ENCODE results near the gene SUPT4H1. TPM values are rescaled to one million over a fixed set of nuclear protein-coding genes. Genes with fewer than 3 reads are reported as not detected.

The SUPT4H1 gene
- total RNA-seq, 1 experiment from 2014 or later = 50.2 TPM

DNA sequence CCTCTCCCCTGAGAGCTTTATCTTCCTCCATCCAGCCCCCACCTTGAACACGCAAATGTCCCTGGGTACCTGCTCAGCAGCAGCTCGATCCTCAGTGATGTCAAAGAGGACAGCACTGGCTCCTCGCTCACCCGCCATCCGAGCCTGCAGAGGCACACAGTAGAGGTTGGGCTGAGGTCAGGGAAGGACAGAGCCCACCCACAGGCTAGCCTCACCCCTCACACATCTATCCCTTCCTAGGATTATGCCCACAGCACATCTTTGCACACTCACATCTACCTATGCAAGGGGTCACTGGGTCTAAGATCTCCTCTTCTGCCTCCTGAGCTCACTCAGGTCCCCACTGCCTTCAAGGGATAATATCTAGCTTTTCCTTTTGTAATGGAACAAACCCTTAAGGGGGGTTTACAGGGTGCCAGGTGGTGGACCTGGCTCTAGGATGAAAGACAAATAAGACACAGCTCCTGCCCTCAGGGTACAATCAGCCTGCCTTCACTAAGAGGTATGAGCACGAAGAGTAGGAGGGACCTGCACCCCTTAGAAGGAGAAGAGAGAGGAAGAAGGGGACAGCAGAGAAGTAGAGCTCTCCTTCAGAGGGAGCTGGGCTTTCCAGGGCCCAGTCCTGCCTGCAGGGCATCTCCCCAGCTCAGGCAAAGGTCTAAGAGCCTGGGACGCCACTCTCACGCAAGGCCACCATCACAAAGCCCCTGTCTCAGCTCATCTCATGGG lies 11.6 kb upstream of the SUPT4H1 start:
- Histone ChIP-seq H3K27ac (ENCODE audit: low read length) (no peak overlapping the region), H3K9me3 (ENCODE audit: low read length) (no peaks in the 10 kb centered on the region), H3K9ac (ENCODE audit: low read length) (no peak overlapping the region), H3K4me3 (ENCODE audit: low read length) (no peak overlapping the region), H3K4me2 (ENCODE audit: low read depth, low read length, poor library complexity, severe bottlenecking) (no peak overlapping the region), H3K36me3 (ENCODE audit: insufficient read depth, low read length) (no peaks in the 10 kb centered on the region), H3K27me3 (ENCODE audit: low read length) (no peaks in the 10 kb centered on the region), H3K9me2 (replicated peaks; ENCODE audit: insufficient read depth, low read length) (no peaks in the 10 kb centered on the region), H3K4me1 (ENCODE audit: low read length) (no peaks in the 10 kb centered on the region), H2AFZ (ENCODE audit: low read length) (no peak overlapping the region), H3K79me2 (ENCODE audit: low read length) (no peaks in the 10 kb centered on the region), H4K20me1 (ENCODE audit: insufficient read depth, low read depth, low read length) (no peaks in the 10 kb centered on the region)
- no peak for DNase-seq

DNA sequence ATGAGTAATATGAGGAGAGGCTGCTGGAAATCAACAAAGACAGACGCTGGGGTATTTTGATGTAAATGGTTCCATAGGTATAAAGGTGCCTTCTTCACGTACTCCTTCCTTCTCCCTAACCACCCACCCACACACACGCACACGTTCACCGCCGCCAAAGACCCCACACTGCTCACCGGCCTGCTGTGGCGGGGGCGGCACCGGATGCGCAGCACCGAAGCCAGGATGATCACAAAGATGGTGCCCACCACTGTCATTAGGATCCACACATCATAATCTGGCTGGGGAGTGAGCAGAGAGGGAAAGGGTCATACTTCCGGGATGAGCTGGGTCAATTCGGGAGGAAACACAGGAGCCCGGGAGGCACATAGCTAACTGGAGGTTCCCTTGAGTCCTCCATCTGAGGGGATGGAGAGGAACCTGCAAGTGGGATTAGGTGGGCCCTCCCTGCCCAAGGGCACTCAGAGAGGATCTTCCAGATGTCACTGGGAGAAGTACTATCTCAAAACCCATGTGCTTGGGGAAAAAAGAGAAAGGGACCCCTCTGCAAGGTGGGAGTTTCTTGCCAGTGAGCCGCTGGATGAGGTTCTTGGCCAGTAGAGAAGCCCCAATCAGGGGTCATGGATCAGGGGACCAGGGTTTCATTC lies 10.5 kb upstream of the SUPT4H1 start:
- no peaks in the 10 kb centered on the region for H4K20me1 ChIP-seq (ENCODE audit: insufficient read depth, low read depth, low read length)
- no peak overlapping the region for H3K4me3 ChIP-seq (ENCODE audit: low read length)
- no peaks in the 10 kb centered on the region for H3K79me2 ChIP-seq (ENCODE audit: low read length)
- H3K27ac ChIP-seq (ENCODE audit: low read length) = no peak overlapping the region
- no peaks in the 10 kb centered on the region for H3K27me3 ChIP-seq (ENCODE audit: low read length)
- H3K4me1 ChIP-seq (ENCODE audit: low read length) = no peaks in the 10 kb centered on the region
- no peak for DNase-seq
- no peaks in the 10 kb centered on the region for H3K9me2 ChIP-seq (replicated peaks; ENCODE audit: insufficient read depth, low read length)
- no peak overlapping the region for H2AFZ ChIP-seq (ENCODE audit: low read length)
- no peaks in the 10 kb centered on the region for H3K36me3 ChIP-seq (ENCODE audit: insufficient read depth, low read length)
- H3K4me2 ChIP-seq (ENCODE audit: low read depth, low read length, poor library complexity, severe bottlenecking) = no peak overlapping the region
- no peak overlapping the region for H3K9ac ChIP-seq (ENCODE audit: low read length)
- H3K9me3 ChIP-seq (ENCODE audit: low read length) = no peaks in the 10 kb centered on the region

DNA sequence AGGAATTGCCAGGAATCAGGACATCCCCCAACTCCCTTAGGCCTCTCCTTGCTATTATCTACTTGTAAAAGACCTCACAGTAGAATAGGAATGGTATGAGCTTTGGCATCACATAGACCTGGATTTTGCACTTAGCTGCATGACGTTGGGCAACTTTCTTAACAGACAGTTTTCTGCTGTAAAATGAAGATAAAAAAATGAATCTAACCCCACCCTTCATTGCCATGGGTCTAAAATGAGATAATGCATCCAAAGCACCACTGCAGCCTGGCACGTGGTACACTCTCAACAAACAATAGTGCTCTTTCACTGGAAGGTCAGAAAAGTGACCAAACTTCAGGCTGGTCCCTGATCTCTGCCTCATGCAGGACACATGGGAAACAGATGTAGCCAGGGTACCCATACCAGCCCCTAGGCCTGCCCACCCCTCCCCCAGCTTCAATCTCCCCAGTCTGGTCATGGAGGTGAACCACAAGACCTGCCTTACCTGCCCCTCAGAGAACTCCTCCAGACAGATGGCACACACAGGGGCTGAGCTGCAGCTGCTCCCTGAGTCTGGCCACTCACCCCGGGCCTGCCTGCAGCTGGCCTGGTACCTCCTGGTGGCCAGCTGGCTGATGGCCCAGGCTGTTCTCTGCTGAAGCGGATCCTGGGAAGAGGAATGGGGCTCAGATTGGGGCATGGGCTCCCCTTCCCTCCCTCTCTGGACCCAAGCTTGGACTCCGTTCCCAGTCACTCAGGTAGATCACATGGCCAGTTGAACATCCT lies 8.5 kb upstream of the SUPT4H1 start:
- H3K27me3 ChIP-seq (ENCODE audit: low read length) = no peaks in the 10 kb centered on the region
- H3K4me1 ChIP-seq (ENCODE audit: low read length) = no peaks in the 10 kb centered on the region
- no peak overlapping the region for H2AFZ ChIP-seq (ENCODE audit: low read length)
- H3K9me2 ChIP-seq (replicated peaks; ENCODE audit: insufficient read depth, low read length) = no peaks in the 10 kb centered on the region
- no peak overlapping the region for H3K4me2 ChIP-seq (ENCODE audit: low read depth, low read length, poor library complexity, severe bottlenecking)
- no peak overlapping the region for H3K27ac ChIP-seq (ENCODE audit: low read length)
- H3K9me3 ChIP-seq (ENCODE audit: low read length) = no peaks in the 10 kb centered on the region
- no peak overlapping the region for H3K4me3 ChIP-seq (ENCODE audit: low read length)
- H3K79me2 ChIP-seq (ENCODE audit: low read length) = no peaks in the 10 kb centered on the region
- no peak overlapping the region for H3K9ac ChIP-seq (ENCODE audit: low read length)
- no peaks in the 10 kb centered on the region for H3K36me3 ChIP-seq (ENCODE audit: insufficient read depth, low read length)
- no peak for DNase-seq
- no peaks in the 10 kb centered on the region for H4K20me1 ChIP-seq (ENCODE audit: insufficient read depth, low read depth, low read length)

DNA sequence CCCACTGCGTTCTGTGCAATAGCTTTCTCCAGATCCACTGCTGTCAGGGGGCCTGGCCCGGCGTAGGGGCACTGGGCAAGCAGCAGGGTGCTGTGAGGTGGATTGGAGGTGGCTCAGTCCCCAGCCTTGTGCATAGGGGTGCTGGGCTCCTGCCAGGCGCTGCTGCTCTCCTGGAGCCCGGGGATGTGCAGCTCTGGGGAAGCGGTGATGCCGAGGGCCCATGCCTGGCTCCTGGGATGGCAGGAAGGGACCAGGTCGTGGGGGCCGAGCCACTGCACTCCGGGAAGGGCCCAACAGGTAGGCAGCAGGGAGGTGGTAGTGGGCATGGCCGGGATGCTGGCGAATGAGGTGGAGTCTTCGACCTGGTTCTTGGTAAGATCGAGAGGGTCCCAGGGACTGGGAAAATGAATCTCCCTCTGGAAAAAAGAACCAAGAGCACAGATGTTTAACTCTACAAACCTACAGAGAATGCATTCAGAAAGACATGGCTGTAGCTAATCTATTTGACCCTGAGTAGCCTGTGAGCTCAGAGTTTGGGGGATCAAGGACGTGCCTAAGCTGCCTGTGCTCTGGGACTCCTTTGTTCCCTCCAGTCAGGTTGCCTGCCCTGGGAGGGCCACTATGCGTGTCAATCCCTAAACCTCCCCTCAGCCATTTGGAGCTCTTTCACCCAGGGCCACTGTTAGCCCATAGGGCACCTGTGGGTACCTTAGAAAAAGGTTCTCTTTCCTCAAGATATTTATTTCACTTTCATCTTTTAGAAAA lies 6.6 kb upstream of the SUPT4H1 start:
- H3K27me3 ChIP-seq (ENCODE audit: low read length) = no peaks in the 10 kb centered on the region
- H3K4me1 ChIP-seq (ENCODE audit: low read length) = no peaks in the 10 kb centered on the region
- no peak for DNase-seq
- H3K9me3 ChIP-seq (ENCODE audit: low read length) = no peaks in the 10 kb centered on the region
- no peak overlapping the region for H2AFZ ChIP-seq (ENCODE audit: low read length)
- H3K9me2 ChIP-seq (replicated peaks; ENCODE audit: insufficient read depth, low read length) = no peaks in the 10 kb centered on the region
- no peaks in the 10 kb centered on the region for H3K79me2 ChIP-seq (ENCODE audit: low read length)
- no peak overlapping the region for H3K27ac ChIP-seq (ENCODE audit: low read length)
- H3K4me2 ChIP-seq (ENCODE audit: low read depth, low read length, poor library complexity, severe bottlenecking) = no peak overlapping the region
- no peak overlapping the region for H3K4me3 ChIP-seq (ENCODE audit: low read length)
- no peaks in the 10 kb centered on the region for H3K36me3 ChIP-seq (ENCODE audit: insufficient read depth, low read length)
- no peak overlapping the region for H3K9ac ChIP-seq (ENCODE audit: low read length)
- H4K20me1 ChIP-seq (ENCODE audit: insufficient read depth, low read depth, low read length) = no peaks in the 10 kb centered on the region

DNA sequence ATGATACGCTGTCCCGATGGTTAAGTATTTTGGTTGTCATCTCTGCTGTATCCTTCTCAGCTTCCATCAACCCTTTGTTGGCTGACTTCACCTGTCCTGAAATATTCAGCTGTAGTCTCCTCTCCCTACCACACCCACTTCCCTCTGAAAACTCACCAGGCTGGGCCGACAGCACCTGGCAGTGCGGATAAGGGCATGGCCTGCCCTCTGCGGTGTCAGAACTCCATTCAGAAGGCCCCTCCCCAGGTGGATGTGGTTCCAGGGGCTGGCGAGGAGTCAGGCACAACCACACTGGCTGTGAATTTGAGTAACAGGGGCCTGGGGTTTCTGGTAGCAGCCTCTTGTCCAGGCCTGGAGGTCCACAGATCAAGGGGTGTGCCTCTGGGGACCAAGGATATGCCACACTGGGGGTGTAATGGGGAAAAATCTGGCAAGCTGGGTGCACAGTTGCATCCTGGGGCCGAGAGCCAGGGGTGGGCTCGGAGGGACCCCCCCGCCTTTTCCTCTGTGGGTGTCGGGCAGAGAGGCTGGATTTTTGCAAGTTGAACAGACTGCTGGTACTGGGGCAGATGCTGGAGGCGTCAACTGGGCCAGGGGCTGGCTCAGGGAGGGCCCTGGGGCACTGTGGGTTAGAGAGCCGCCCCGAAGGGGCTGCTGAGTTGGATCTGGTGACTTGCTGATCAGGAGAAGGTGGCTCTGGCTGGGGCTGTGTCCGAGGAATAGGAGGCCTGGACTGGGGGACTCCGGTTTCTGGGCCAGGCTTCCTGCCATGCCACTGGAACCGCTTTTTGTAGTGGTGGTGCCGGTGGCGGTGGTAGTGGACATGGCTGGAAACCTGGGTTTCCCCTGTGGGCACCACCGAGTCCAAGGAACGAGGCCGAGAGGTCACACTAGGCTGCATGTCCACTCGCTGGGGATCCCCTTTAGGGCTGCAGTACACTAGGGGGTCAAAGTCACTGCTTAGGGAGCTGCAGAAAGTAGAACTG lies 5.6 kb upstream of the SUPT4H1 start:
- Histone ChIP-seq H3K36me3 (ENCODE audit: insufficient read depth, low read length) (no peaks in the 10 kb centered on the region), H3K4me3 (ENCODE audit: low read length) (no peak overlapping the region), H3K4me2 (ENCODE audit: low read depth, low read length, poor library complexity, severe bottlenecking) (no peak overlapping the region), H3K9me2 (replicated peaks; ENCODE audit: insufficient read depth, low read length) (no peaks in the 10 kb centered on the region), H3K9ac (ENCODE audit: low read length) (no peak overlapping the region), H3K9me3 (ENCODE audit: low read length) (no peaks in the 10 kb centered on the region), H4K20me1 (ENCODE audit: insufficient read depth, low read depth, low read length) (no peaks in the 10 kb centered on the region), H2AFZ (ENCODE audit: low read length) (no peak overlapping the region), H3K27ac (ENCODE audit: low read length) (no peak overlapping the region), H3K27me3 (ENCODE audit: low read length) (no peaks in the 10 kb centered on the region), H3K79me2 (ENCODE audit: low read length) (no peaks in the 10 kb centered on the region), H3K4me1 (ENCODE audit: low read length) (peaks cover 8% of the 10 kb centered on the region)
- DNase-seq = no peak

DNA sequence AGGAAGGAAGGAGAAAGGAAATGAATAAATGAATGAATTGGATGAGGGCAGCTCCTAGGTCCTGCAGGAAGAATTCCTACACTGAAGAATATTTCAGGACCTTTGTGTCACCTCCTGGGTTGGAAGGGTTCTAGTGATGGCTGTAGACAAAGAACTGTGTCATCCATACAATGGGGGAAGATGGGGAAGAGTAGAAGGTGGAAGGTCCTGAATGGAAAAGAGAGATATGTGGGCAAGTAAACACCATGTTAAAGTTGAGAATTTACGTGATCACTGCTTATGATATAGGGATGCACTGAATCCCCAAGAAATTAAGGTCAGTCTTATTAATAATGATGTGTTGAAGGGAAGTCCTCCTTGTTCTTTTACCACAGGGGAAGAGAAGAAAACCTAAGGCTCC lies 4.2 kb upstream of the SUPT4H1 start:
- Histone ChIP-seq H3K4me2 (ENCODE audit: low read depth, low read length, poor library complexity, severe bottlenecking) (no peak overlapping the region), H3K9me3 (ENCODE audit: low read length) (no peaks in the 10 kb centered on the region), H3K27ac (ENCODE audit: low read length) (no peak overlapping the region), H3K27me3 (ENCODE audit: low read length) (no peaks in the 10 kb centered on the region), H3K4me3 (ENCODE audit: low read length) (no peak overlapping the region), H3K9me2 (replicated peaks; ENCODE audit: insufficient read depth, low read length) (no peaks in the 10 kb centered on the region), H2AFZ (ENCODE audit: low read length) (no peak overlapping the region), H3K9ac (ENCODE audit: low read length) (no peak overlapping the region), H3K36me3 (ENCODE audit: insufficient read depth, low read length) (no peaks in the 10 kb centered on the region), H3K4me1 (ENCODE audit: low read length) (peaks cover 12% of the 10 kb centered on the region), H3K79me2 (ENCODE audit: low read length) (peaks cover 8% of the 10 kb centered on the region), H4K20me1 (ENCODE audit: insufficient read depth, low read depth, low read length) (peaks cover 4% of the 10 kb centered on the region; the same call in 1 of the 2 replicates)
- DNase-seq = no peak

DNA sequence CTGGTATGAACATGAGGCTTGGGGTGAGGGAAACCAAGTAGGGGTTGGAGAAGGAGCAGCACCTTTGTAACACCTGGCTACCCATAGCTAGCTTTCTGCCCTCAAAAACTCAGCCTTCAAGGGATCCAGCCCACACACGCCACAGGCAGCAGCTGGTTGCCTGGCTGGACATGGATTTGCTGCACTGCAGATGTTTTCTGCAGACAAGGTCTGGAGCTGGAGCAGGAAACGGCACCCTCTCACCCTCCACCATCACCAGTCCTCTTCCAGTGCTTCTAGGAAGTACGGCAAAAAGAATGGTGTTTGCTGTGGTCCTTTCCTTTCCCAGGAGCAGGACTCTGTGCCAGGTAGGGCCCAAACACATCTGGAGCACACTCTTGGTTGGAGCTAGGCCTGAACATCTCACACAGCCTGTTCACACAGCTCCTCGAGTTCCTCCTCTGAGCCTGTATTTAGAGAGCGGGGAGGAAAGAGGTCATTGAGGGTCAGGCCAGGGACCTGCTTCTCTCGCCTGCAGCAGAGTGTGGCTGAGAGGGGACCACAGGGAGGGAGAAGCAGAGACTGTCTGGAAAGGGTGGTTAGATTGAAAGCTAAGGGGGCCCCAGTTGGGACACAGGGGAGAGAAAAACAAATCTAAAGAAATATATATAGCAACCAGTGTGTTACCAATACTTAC lies 2.7 kb upstream of the SUPT4H1 start:
- no peak overlapping the region for H3K27ac ChIP-seq (ENCODE audit: low read length)
- no peak for DNase-seq
- no peak overlapping the region for H3K4me2 ChIP-seq (ENCODE audit: low read depth, low read length, poor library complexity, severe bottlenecking)
- no peaks in the 10 kb centered on the region for H3K9me3 ChIP-seq (ENCODE audit: low read length)
- no peak overlapping the region for H3K4me3 ChIP-seq (ENCODE audit: low read length)
- peaks cover 19% of the 10 kb centered on the region for H3K4me1 ChIP-seq (ENCODE audit: low read length)
- H2AFZ ChIP-seq (ENCODE audit: low read length) = no peak overlapping the region
- peaks cover 6% of the 10 kb centered on the region; the same call in 1 of the 2 replicates for H4K20me1 ChIP-seq (ENCODE audit: insufficient read depth, low read depth, low read length)
- no peaks in the 10 kb centered on the region for H3K27me3 ChIP-seq (ENCODE audit: low read length)
- H3K79me2 ChIP-seq (ENCODE audit: low read length) = peaks cover 16% of the 10 kb centered on the region
- H3K9ac ChIP-seq (ENCODE audit: low read length) = no peak overlapping the region
- H3K36me3 ChIP-seq (ENCODE audit: insufficient read depth, low read length) = peaks cover 2% of the 10 kb centered on the region; the same call in 1 of the 2 replicates
- no peaks in the 10 kb centered on the region for H3K9me2 ChIP-seq (replicated peaks; ENCODE audit: insufficient read depth, low read length)

Measured in Karpas-422 (cell line).